H1 (cell line): ENCODE results near the gene FAS. TPM values are rescaled to one million over a fixed set of nuclear protein-coding genes. Genes with fewer than 3 reads are reported as not detected.

Source experiments
- CTCF ChIA-PET: fragments of 300-600 bp; sonication (Branson Sonifier 250); formaldehyde crosslinking; loops from one replicate; lab custom pipeline; 2021; ENCODE audit not compliant: partially characterized antibody; lab: Charles Lee
- POLR2A ChIA-PET: fragments of 300-600 bp; sonication (Branson Sonifier 250); formaldehyde crosslinking; loops from one replicate; lab custom pipeline; 2021; ENCODE audit warnings: inconsistent platforms; ENCODE audit not compliant: partially characterized antibody; lab: Charles Lee
- DNase-seq, 2 experiments: peaks; one replicate each; pipeline versions ENCODE4 v3.0.0 to v3.0.0-alpha.2; 2010 to 2022; ENCODE audit warnings: low spot score in 2 of 2, low read depth in 1 of 2, mixed read lengths in 1 of 2
- FAIRE-seq: peaks from 2 replicates; lab custom pipeline; 2011; peaks lifted over from hg19 to GRCh38; lab: Jason Lieb, UNC
- H2AFZ ChIP-seq: 2 replicates; pipeline ENCODE4 v1.8.1; 2012; ENCODE audit warnings: low read length, inconsistent platforms
- H2AK5ac ChIP-seq: 2 replicates; pipeline ENCODE4 v1.6.1; 2013; ENCODE audit warnings: low read depth, low read length
- H2BK120ac ChIP-seq: replicated peaks from 2 replicates; pipeline ENCODE3; 2013; ENCODE audit warnings: low read depth, low read length, inconsistent platforms
- H2BK12ac ChIP-seq: 2 replicates; pipeline ENCODE4 v1.6.1; 2013; ENCODE audit warnings: low read depth, low read length
- H2BK15ac ChIP-seq: 2 replicates; pipeline ENCODE4 v1.6.1; 2013; ENCODE audit warnings: low read length
- H2BK20ac ChIP-seq: 2 replicates; pipeline ENCODE4 v1.6.1; 2013; ENCODE audit warnings: low read length
- H2BK5ac ChIP-seq: 2 replicates; pipeline ENCODE4 v1.6.1; 2013; ENCODE audit warnings: low read depth, low read length
- H3K14ac ChIP-seq: 2 replicates; pipeline ENCODE4 v1.6.1; 2013; ENCODE audit warnings: inconsistent platforms; ENCODE audit not compliant: insufficient read length
- H3K18ac ChIP-seq: 2 replicates; pipeline ENCODE4 v1.6.1; 2013; ENCODE audit warnings: low read length; ENCODE audit errors: extremely low read depth
- H3K23ac ChIP-seq: 2 replicates; pipeline ENCODE4 v1.6.1; 2013; ENCODE audit warnings: inconsistent platforms; ENCODE audit not compliant: insufficient read length
- H3K23me2 ChIP-seq: 2 replicates; pipeline ENCODE4 v1.6.1; 2013; ENCODE audit warnings: low read depth, low read length
- H3K27ac ChIP-seq: 2 replicates; pipeline ENCODE4 v1.6.1; 2011; ENCODE audit warnings: low read depth, low read length, inconsistent platforms
- H3K27me3 ChIP-seq, 4 experiments: replicated peaks in 1 of 4; 1 replicate in 1 of 4; 2 replicates in 3 of 4; pipeline versions ENCODE4 v1.6.1 to v1.8.1; 2011 to 2013; ENCODE audit warnings: low read length in 3 of 4, mild to moderate bottlenecking in 3 of 4, inconsistent platforms in 2 of 4, mixed read lengths in 2 of 4, moderate library complexity in 1 of 4; ENCODE audit not compliant: control insufficient read depth in 3 of 4, insufficient read depth in 3 of 4; ENCODE audit errors: extremely low read depth in 1 of 4
- H3K36me3 ChIP-seq, 4 experiments: 2 replicates each; pipeline versions ENCODE4 v1.6.1 to v1.8.1; 2011 to 2013; ENCODE audit warnings: mild to moderate bottlenecking in 4 of 4, low read length in 3 of 4, moderate library complexity in 2 of 4, control low read depth in 1 of 4, inconsistent platforms in 1 of 4; ENCODE audit not compliant: insufficient read depth in 4 of 4, control insufficient read depth in 2 of 4
- H3K4ac ChIP-seq: replicated peaks from 2 replicates; pipeline ENCODE3; 2013; ENCODE audit warnings: low read length, low read depth, mixed read lengths, inconsistent platforms; ENCODE audit not compliant: insufficient read length
- H3K4me1 ChIP-seq, 4 experiments: replicated peaks in 1 of 4; 1 replicate in 1 of 4; 2 replicates in 3 of 4; pipeline versions ENCODE4 v1.6.1 to v1.8.1; 2011 to 2013; ENCODE audit warnings: low read length in 3 of 4, inconsistent platforms in 2 of 4, mixed read lengths in 1 of 4; ENCODE audit not compliant: insufficient read depth in 4 of 4, control insufficient read depth in 3 of 4
- H3K4me2 ChIP-seq, 2 experiments: 2 replicates each; pipeline versions ENCODE4 v1.6.1 to v1.8.1; 2011 to 2013; ENCODE audit warnings: low read depth in 2 of 2, low read length in 2 of 2, control low read depth in 1 of 2, inconsistent platforms in 1 of 2, mild to moderate bottlenecking in 1 of 2; ENCODE audit not compliant: insufficient read depth in 1 of 2
- H3K4me3 ChIP-seq, 4 experiments: fragments of 200-600, 300-600 bp in 1 of 4; sonication (generic), shearing (Covaris generic), sonication (Bioruptor Twin) in 1 of 4; 2 replicates each; pipeline versions ENCODE4 v1.5.1 to v1.8.1; 2011 to 2016; ENCODE audit warnings: low read length in 4 of 4, low read depth in 3 of 4, control low read depth in 2 of 4, inconsistent platforms in 2 of 4, mild to moderate bottlenecking in 2 of 4, mixed read lengths in 1 of 4, moderate library complexity in 1 of 4; ENCODE audit not compliant: insufficient read depth in 2 of 4; ENCODE audit errors: extremely low read depth in 1 of 4
- H3K56ac ChIP-seq: replicated peaks from 2 replicates; pipeline ENCODE3; 2013; ENCODE audit warnings: low read depth, mild to moderate bottlenecking, mixed read lengths, low read length, inconsistent platforms; ENCODE audit not compliant: insufficient read length
- H3K79me1 ChIP-seq: 2 replicates; pipeline ENCODE4 v1.6.1; 2013; ENCODE audit warnings: low read depth, low read length, control low read depth
- H3K79me2 ChIP-seq, 2 experiments: 2 replicates each; pipeline versions ENCODE4 v1.6.1 to v1.8.1; 2012 to 2013; ENCODE audit warnings: low read length in 2 of 2, mild to moderate bottlenecking in 2 of 2, inconsistent platforms in 1 of 2; ENCODE audit not compliant: insufficient read depth in 2 of 2, control insufficient read depth in 1 of 2
- H3K9ac ChIP-seq, 4 experiments: replicated peaks in 1 of 4; 1 replicate in 1 of 4; 2 replicates in 3 of 4; pipeline versions ENCODE4 v1.6.1 to v1.8.1; 2011 to 2013; ENCODE audit warnings: low read depth in 3 of 4, low read length in 3 of 4, control low read depth in 2 of 4, mild to moderate bottlenecking in 2 of 4, moderate library complexity in 2 of 4, inconsistent platforms in 1 of 4; ENCODE audit errors: extremely low read depth in 1 of 4
- H3K9me3 ChIP-seq, 2 experiments: 2 replicates each; pipeline versions ENCODE4 v1.6.1 to v1.8.1; 2012 to 2013; ENCODE audit warnings: mild to moderate bottlenecking in 2 of 2, moderate library complexity in 2 of 2, control low read depth in 1 of 2, inconsistent platforms in 1 of 2, low read depth in 1 of 2, low read length in 1 of 2, mixed read lengths in 1 of 2; ENCODE audit not compliant: insufficient read depth in 2 of 2
- H4K20me1 ChIP-seq, 2 experiments: replicated peaks in 1 of 2; 2 replicates each; pipeline versions ENCODE3 to v1.8.1; 2011 to 2013; ENCODE audit warnings: inconsistent platforms in 2 of 2, low read length in 2 of 2, mild to moderate bottlenecking in 1 of 2; ENCODE audit not compliant: insufficient read depth in 2 of 2, control insufficient read depth in 1 of 2
- H4K5ac ChIP-seq: 2 replicates; pipeline ENCODE4 v1.6.1; 2013; ENCODE audit warnings: low read length, low read depth, mixed read lengths, inconsistent platforms; ENCODE audit not compliant: insufficient read length
- H4K8ac ChIP-seq: 2 replicates; pipeline ENCODE4 v1.8.0; 2013; ENCODE audit warnings: mild to moderate bottlenecking, moderate library complexity, low read length, inconsistent platforms; ENCODE audit not compliant: insufficient read depth; ENCODE audit errors: extremely low read depth
- H4K91ac ChIP-seq: replicated peaks from 2 replicates; pipeline ENCODE3; 2013; ENCODE audit warnings: low read length, mixed read lengths, inconsistent platforms; ENCODE audit not compliant: insufficient read length
- EZH2 ChIP-seq: fragments of 200-600 bp; sonication (generic); IDR thresholded peaks from 2 replicates; pipeline ENCODE4 v1.7.1; 2012; ENCODE audit warnings: low read depth, mild to moderate bottlenecking, moderate library complexity, low read length, inconsistent platforms; ENCODE audit not compliant: severe bottlenecking
- HDAC6 ChIP-seq: IDR thresholded peaks from one replicate; pipeline ENCODE4 v1.7.1; 2012; ENCODE audit warnings: low read depth, mild to moderate bottlenecking, inconsistent platforms, low read length, moderate library complexity
- MAFK ChIP-seq: IDR thresholded peaks from 2 replicates; pipeline ENCODE4 v1.6.1; 2012; ENCODE audit warnings: low read depth, mild to moderate bottlenecking, improper control_type of control experiment, low read length
- NANOG ChIP-seq: IDR thresholded peaks from 2 replicates; pipeline ENCODE4 v1.6.1; 2011; ENCODE audit warnings: low read length, low read depth, mild to moderate bottlenecking, inconsistent platforms; ENCODE audit not compliant: insufficient read depth, poor library complexity, severe bottlenecking
- POLR2A ChIP-seq, 2 experiments: IDR thresholded peaks; 1 replicate in 1 of 2; 2 replicates in 1 of 2; pipeline ENCODE4 v1.6.1; 2011; ENCODE audit warnings: low read depth in 2 of 2, low read length in 2 of 2, mild to moderate bottlenecking in 2 of 2; ENCODE audit errors: control extremely low read depth in 1 of 2
- RAD21 ChIP-seq, 2 experiments: IDR thresholded peaks in 1 of 2; conservative IDR thresholded peaks in 1 of 2; 2 replicates each; pipeline ENCODE4 v1.6.1; 2011; ENCODE audit warnings: low read depth in 2 of 2, low read length in 2 of 2, improper control_type of control experiment in 1 of 2, inconsistent platforms in 1 of 2, mild to moderate bottlenecking in 1 of 2, moderate library complexity in 1 of 2
- SIN3A ChIP-seq, 2 experiments: IDR thresholded peaks in 1 of 2; conservative IDR thresholded peaks in 1 of 2; 2 replicates each; pipeline ENCODE4 v1.6.1; 2011 to 2012; ENCODE audit warnings: low read length in 2 of 2, improper control_type of control experiment in 1 of 2, low read depth in 1 of 2, mild to moderate bottlenecking in 1 of 2
- SIRT6 ChIP-seq: IDR thresholded peaks from one replicate; pipeline ENCODE4 v1.7.1; 2012; ENCODE audit warnings: low read length, inconsistent platforms
- SRF ChIP-seq: IDR thresholded peaks from 2 replicates; pipeline ENCODE4 v1.6.1; 2011; ENCODE audit warnings: mild to moderate bottlenecking, low read depth, low read length, moderate library complexity
- WGBS, 2 experiments: shearing (Covaris generic) in 1 of 2; methylation state at CpG; one replicate each; pipeline versions ENCODE4 v1.1.6 to v1.1.7; 2013 to 2015; ENCODE audit warnings: low lambda C conversion rate in 2 of 2, mixed read lengths in 2 of 2, inconsistent platforms in 1 of 2, low coverage in 1 of 2, missing lambda C conversion rate in 1 of 2; ENCODE audit not compliant: insufficient replicate concordance in 2 of 2, insufficient coverage in 1 of 2, insufficient read length in 1 of 2; ENCODE audit errors: extremely low coverage in 1 of 2, missing lambda C conversion rate in 1 of 2; 5-methylcytosine and 5-hydroxymethylcytosine counted together
- polyA plus RNA-seq, 7 experiments: library from polyadenylated mRNA; depleted of rRNA in 3 of 7; stranded (reverse) in 5 of 7; unstranded in 2 of 7; fragments of >200 nt in 5 of 7; fragments of 200-250 nt in 2 of 7; gene quantifications; 1 replicate in 5 of 7; 2 replicates in 1 of 7; 4 replicates in 1 of 7; pipeline versions ENCODE4 v1.2.1 to v1.2.3, GENCODE V29; 2011 to 2013; ENCODE audit warnings: missing spikeins in 2 of 7, mixed read lengths in 2 of 7
- total RNA-seq: library from RNA; stranded (reverse); fragmentation: NEBNext Ultra II Directional; extraction: Animal tissue kit (Norgen Biotek cat#: 25700); gene quantifications from 2 replicates; pipeline ENCODE4 v1.2.1, GENCODE V29; 2021
- TF ChIP-seq, protein P1 (sequence below): IDR thresholded peaks from 2 replicates; pipeline ENCODE4 v1.6.1; 2011; ENCODE audit warnings: low read length, improper control_type of control experiment

FAS gene
- total and polyA plus RNA-seq, 2 of the 8 experiments (the other 6 are each of a cell fraction or from before 2014, with no cell fraction given), result 4.0 to 6.7 TPM

GRCh38 chr10:88986549-88987242, 3.9 kb upstream of the FAS start:
- CTCF ChIA-PET, result interaction anchor here (0.6 to 6.0 kb wide), 39 partner anchors 8 to 259 kb away, joined by 3 to 103 read pairs (median 4); partner anchors contain the start of gene ANKRD22
- TF ChIP-seq NANOG (no peak), MAFK (no peak), HDAC6 (no peak), POLR2A (IDR thresholded peaks at IDR 0.05; ENCODE audit: control extremely low read depth in 1 of 2, low read depth in 2 of 2, low read length in 2 of 2) (no peak), EZH2 (no peak), SIRT6 (no peak), SRF (no peak), SIN3A (conservative IDR thresholded peaks at IDR 0.05 in 1 of 2, IDR thresholded peaks at IDR 0.05 in 1 of 2; ENCODE audit: low read depth in 1 of 2, low read length in 2 of 2) (no peak), RAD21 (IDR thresholded peaks at IDR 0.05 in 1 of 2, conservative IDR thresholded peaks at IDR 0.05 in 1 of 2; ENCODE audit: low read depth in 2 of 2, low read length in 2 of 2) (peak; percentile 63 to 66)
- TF ChIP-seq, protein P1, sequence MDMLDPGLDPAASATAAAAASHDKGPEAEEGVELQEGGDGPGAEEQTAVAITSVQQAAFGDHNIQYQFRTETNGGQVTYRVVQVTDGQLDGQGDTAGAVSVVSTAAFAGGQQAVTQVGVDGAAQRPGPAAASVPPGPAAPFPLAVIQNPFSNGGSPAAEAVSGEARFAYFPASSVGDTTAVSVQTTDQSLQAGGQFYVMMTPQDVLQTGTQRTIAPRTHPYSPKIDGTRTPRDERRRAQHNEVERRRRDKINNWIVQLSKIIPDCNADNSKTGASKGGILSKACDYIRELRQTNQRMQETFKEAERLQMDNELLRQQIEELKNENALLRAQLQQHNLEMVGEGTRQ, result no peak

More at GRCh38 chr10:88986549-88987242, 3.9 kb upstream of the FAS start:
- Histone ChIP-seq H2BK12ac (no peak overlapping the region), H3K4ac (no peak overlapping the region), H3K4me3 (no peak overlapping the region), H2BK5ac (no peak overlapping the region), H3K79me1 (no peaks in the 10 kb centered on the region), H3K14ac (no peak overlapping the region), H2BK20ac (no peak overlapping the region), H2BK120ac (no peak overlapping the region), H3K9ac (no peak overlapping the region), H2AK5ac (no peak overlapping the region), H3K4me2 (no peak overlapping the region), H3K56ac (no peak overlapping the region), H2BK15ac (no peak overlapping the region), H3K18ac (no peak overlapping the region), H3K4me1 (peaks cover 0 to 4% (median 2%) of the 10 kb centered on the region in 4 experiments; a peak in 3 of 7 replicates), H3K9me3 (no peaks in the 10 kb centered on the region), H3K36me3 (no peaks in the 10 kb centered on the region), H2AFZ (no peak overlapping the region), H3K27ac (no peak overlapping the region), H3K27me3 (peaks cover 0 to 13% (median 7%) of the 10 kb centered on the region in 4 experiments; a peak in 6 of 7 replicates), H4K91ac (no peak overlapping the region), H3K79me2 (no peaks in the 10 kb centered on the region), H3K23me2 (peaks cover 7% of the 10 kb centered on the region; the same call in 1 of the 2 replicates), H4K8ac (no peak overlapping the region), H3K23ac (no peak overlapping the region), H4K5ac (no peak overlapping the region), H4K20me1 (no peaks in the 10 kb centered on the region)
- FAIRE-seq (no peak), DNase-seq (no peak)
- POLR2A ChIA-PET, result no interaction called here
- WGBS, 2 experiments, result 35% methylated on average over 2 of the region's 2 CpGs; no CpG with 5 or more reads in 1 of the 2 experiments
